Measurements from ENCODE around the gene SAP30L. TPM values are rescaled to one million over a fixed set of nuclear protein-coding genes. Genes with fewer than 3 reads are reported as not detected.

Gene SAP30L
- total and polyA plus RNA-seq, 4 donors: 6.3 to 11.1 (median 8.6) TPM

- 4% methylated on average over 44 of the region's 44 CpGs for WGBS
- no peak overlapping the region for H3K4me3 ChIP-seq (ENCODE audit: low read depth in 1 of 3, low read length in 3 of 3)
- H3K4me1 ChIP-seq (ENCODE audit: control insufficient read depth in 4 of 4, insufficient read depth in 4 of 4, low read length in 3 of 4): peaks cover 11 to 27% (median 18%) of the 10 kb centered on the region in 4 donors
- H3K36me3 ChIP-seq (ENCODE audit: control insufficient read depth in 4 of 4, insufficient read depth in 3 of 4, low read depth in 1 of 4, low read length in 3 of 4): no peaks in the 10 kb centered on the region
- H3K9ac ChIP-seq (ENCODE audit: low read depth in 1 of 2, low read length in 2 of 2): no peak overlapping the region
- H3K27ac ChIP-seq (ENCODE audit: low read depth in 1 of 2, low read length in 2 of 2): no peak overlapping the region
- no peak for DNase-seq (ENCODE audit: low spot score)
- peaks cover 3 to 53% (median 33%) of the 10 kb centered on the region in 4 donors for H3K27me3 ChIP-seq (ENCODE audit: control insufficient read depth in 4 of 4, insufficient read depth in 4 of 4, low read length in 3 of 4)
- TF ChIP-seq FOXA1 (IDR thresholded peaks at IDR 0.05) (no peak), EGR1 (IDR thresholded peaks at IDR 0.05; ENCODE audit: low read depth in 2 of 2) (no peak)
- H3K9me3 ChIP-seq (ENCODE audit: control insufficient read depth in 4 of 4, low read length in 3 of 4): no peaks in the 10 kb centered on the region
Measured at GRCh38 chr5:154479160-154479943, 33.6 kb downstream of the SAP30L start.

GRCh38 chr5:154479944-154480750, 34.4 kb downstream of the SAP30L start:
- no peak overlapping the region for H3K9ac ChIP-seq (ENCODE audit: low read depth in 1 of 2, low read length in 2 of 2)
- peaks cover 11 to 27% (median 18%) of the 10 kb centered on the region in 4 donors for H3K4me1 ChIP-seq (ENCODE audit: control insufficient read depth in 4 of 4, insufficient read depth in 4 of 4, low read length in 3 of 4)
- 6% methylated on average over 31 of the region's 31 CpGs for WGBS
- H3K27ac ChIP-seq (ENCODE audit: low read depth in 1 of 2, low read length in 2 of 2): no peak overlapping the region
- H3K27me3 ChIP-seq (ENCODE audit: control insufficient read depth in 4 of 4, insufficient read depth in 4 of 4, low read length in 3 of 4): peaks cover 3 to 57% (median 36%) of the 10 kb centered on the region in 4 donors
- H3K36me3 ChIP-seq (ENCODE audit: control insufficient read depth in 4 of 4, insufficient read depth in 3 of 4, low read depth in 1 of 4, low read length in 3 of 4): no peaks in the 10 kb centered on the region
- H3K9me3 ChIP-seq (ENCODE audit: control insufficient read depth in 4 of 4, low read length in 3 of 4): no peaks in the 10 kb centered on the region
- no peak for TF ChIP-seq FOXA2 (IDR thresholded peaks at IDR 0.05)
- no peak for TF ChIP-seq NR2F2 (IDR thresholded peaks at IDR 0.05)
- no peak for TF ChIP-seq FOXA1 (IDR thresholded peaks at IDR 0.05)
- TF ChIP-seq ATF3 (IDR thresholded peaks at IDR 0.05): no peak
- TF ChIP-seq RAD21 (IDR thresholded peaks at IDR 0.05): no peak
- no peak for TF ChIP-seq JUND (IDR thresholded peaks at IDR 0.05)
- no peak for TF ChIP-seq RXRA (IDR thresholded peaks at IDR 0.05)
- no peak for TF ChIP-seq CTCF (IDR thresholded peaks at IDR 0.05; ENCODE audit: low read depth, low read length, missing input control)
- no peak for TF ChIP-seq MAX (IDR thresholded peaks at IDR 0.05)
- TF ChIP-seq TAF1 (conservative IDR thresholded peaks at IDR 0.05): no peak
- H3K4me3 ChIP-seq (ENCODE audit: low read depth in 1 of 3, low read length in 3 of 3): no peak overlapping the region
- DNase-seq (ENCODE audit: low spot score): no peak

- peaks cover 5 to 27% (median 14%) of the 10 kb centered on the region in 4 donors for H3K4me1 ChIP-seq (ENCODE audit: control insufficient read depth in 4 of 4, insufficient read depth in 4 of 4, low read length in 3 of 4)
Measured at GRCh38 chr5:154480847-154481246, 35.0 kb downstream of the SAP30L start.

More at GRCh38 chr5:154480847-154481246, 35.0 kb downstream of the SAP30L start:
- Histone ChIP-seq H3K27me3 (ENCODE audit: control insufficient read depth in 4 of 4, insufficient read depth in 4 of 4, low read length in 3 of 4) (peaks cover 0 to 58% (median 37%) of the 10 kb centered on the region in 4 donors), H3K9ac (ENCODE audit: low read depth in 1 of 2, low read length in 2 of 2) (no peak overlapping the region), H3K36me3 (ENCODE audit: control insufficient read depth in 4 of 4, insufficient read depth in 3 of 4, low read depth in 1 of 4, low read length in 3 of 4) (no peaks in the 10 kb centered on the region), H3K4me3 (ENCODE audit: low read depth in 1 of 3, low read length in 3 of 3) (no peak overlapping the region), H3K9me3 (ENCODE audit: control insufficient read depth in 4 of 4, low read length in 3 of 4) (no peaks in the 10 kb centered on the region), H3K27ac (ENCODE audit: low read depth in 1 of 2, low read length in 2 of 2) (no peak overlapping the region)
- 15% methylated on average over 3 of the region's 3 CpGs for WGBS
- TF ChIP-seq MAX (IDR thresholded peaks at IDR 0.05): no peak
- TF ChIP-seq SP1 (IDR thresholded peaks at IDR 0.05): no peak
- no peak for DNase-seq (ENCODE audit: low spot score)
